Osteoblast (primary cell): ENCODE data around the gene CARD11. TPM values are rescaled to one million over a fixed set of nuclear protein-coding genes. Genes with fewer than 3 reads are reported as not detected.
A peak's percentile ranks its signal among the peaks of the same experiment; 100 is the strongest.

Experiments
- DNase-seq: peaks from one replicate; pipeline ENCODE4 v3.0.0; 2011; ENCODE audit warnings: low spot score, mixed read lengths; ENCODE audit not compliant: insufficient read length; ENCODE audit errors: missing footprints
- H2AFZ ChIP-seq: 2 replicates; pipeline ENCODE4 v1.6.0; 2011; ENCODE audit warnings: mild to moderate bottlenecking, low read length
- H3K27ac ChIP-seq: 2 replicates; pipeline ENCODE4 v1.5.1; 2011; ENCODE audit warnings: mild to moderate bottlenecking, low read depth, low read length, moderate library complexity
- H3K27me3 ChIP-seq: 2 replicates; pipeline ENCODE4 v1.6.0; 2012; ENCODE audit warnings: mild to moderate bottlenecking, control low read depth, inconsistent platforms, low read length, moderate library complexity; ENCODE audit not compliant: insufficient read depth
- H3K36me3 ChIP-seq: 2 replicates; pipeline ENCODE4 v1.5.1; 2011; ENCODE audit warnings: mild to moderate bottlenecking, low read length, control low read depth, moderate library complexity; ENCODE audit not compliant: insufficient read depth
- H3K4me1 ChIP-seq: 2 replicates; pipeline ENCODE4 v1.5.1; 2011; ENCODE audit warnings: mild to moderate bottlenecking, low read length, control low read depth, moderate library complexity; ENCODE audit not compliant: insufficient read depth
- H3K4me2 ChIP-seq: 2 replicates; pipeline ENCODE4 v1.6.0; 2011; ENCODE audit warnings: mild to moderate bottlenecking, low read length; ENCODE audit not compliant: insufficient read depth
- H3K4me3 ChIP-seq: fragments of 200-600 bp; sonication (generic); 3 replicates; pipeline ENCODE4 v1.5.1; 2012; ENCODE audit warnings: mild to moderate bottlenecking, low read length, inconsistent platforms; ENCODE audit not compliant: insufficient read depth
- H3K79me2 ChIP-seq: 2 replicates; pipeline ENCODE4 v1.6.0; 2012; ENCODE audit warnings: mild to moderate bottlenecking, low read length, control low read depth, inconsistent platforms; ENCODE audit not compliant: insufficient read depth
- H3K9me3 ChIP-seq: 2 replicates; pipeline ENCODE4 v1.5.1; 2011; ENCODE audit warnings: low read depth, low read length, control low read depth
- H4K20me1 ChIP-seq: 2 replicates; pipeline ENCODE4 v1.6.0; 2012; ENCODE audit warnings: mild to moderate bottlenecking, low read length, control low read depth; ENCODE audit not compliant: insufficient read depth
- total RNA-seq: library from RNA; depleted of rRNA; stranded (reverse); fragments of >200 nt; gene quantifications from 2 replicates; pipeline ENCODE4 v1.2.3, GENCODE V29; 2012
- TF ChIP-seq, protein P1 (sequence below): IDR thresholded peaks from 2 replicates; pipeline ENCODE4 v1.5.1; 2011; ENCODE audit warnings: mild to moderate bottlenecking, low read depth, low read length, moderate library complexity; ENCODE audit errors: extremely low read depth

The CARD11 gene
- total RNA-seq, 1 donor: not detected

DNA sequence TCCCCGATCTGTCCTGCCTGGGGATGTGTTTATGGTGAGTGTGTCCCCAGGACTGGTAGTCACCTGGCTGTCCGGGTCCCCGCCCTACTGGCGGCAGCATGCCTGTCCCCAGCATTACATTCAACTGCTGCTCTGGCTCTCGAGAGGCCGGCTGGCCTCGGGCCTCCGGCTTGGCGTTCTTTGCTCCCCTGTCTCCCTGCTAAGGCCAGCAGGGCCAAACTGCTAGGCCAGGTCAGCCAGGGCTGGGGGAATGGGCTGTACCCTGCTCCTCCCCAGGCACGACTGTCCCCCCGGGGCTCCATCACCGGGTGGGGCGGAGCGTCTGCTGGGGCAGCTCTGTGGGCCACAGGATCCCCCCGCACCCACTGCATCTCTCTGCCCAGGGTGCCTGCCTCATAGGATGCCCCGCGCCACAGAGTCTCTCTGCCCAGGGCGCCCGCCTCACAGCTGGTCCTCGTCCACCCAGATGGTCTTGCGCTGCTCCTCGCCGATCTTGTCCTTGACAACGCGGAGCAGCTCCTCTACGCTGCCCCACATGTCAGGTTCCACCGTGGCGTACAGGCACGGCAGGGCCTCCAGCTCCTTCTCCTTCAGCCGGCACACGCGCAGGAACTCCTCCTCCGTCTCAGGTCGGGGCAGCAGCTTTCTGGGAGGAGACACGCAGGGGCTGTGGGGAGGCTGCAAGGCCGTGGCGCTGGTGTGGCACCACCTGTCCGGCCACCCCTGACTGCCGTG lies 137.3 kb downstream of the CARD11 start:
- Histone ChIP-seq H4K20me1 (no peaks in the 10 kb centered on the region), H2AFZ (no peak overlapping the region), H3K4me3 (no peak overlapping the region), H3K27me3 (no peaks in the 10 kb centered on the region), H3K36me3 (no peaks in the 10 kb centered on the region), H3K4me2 (no peak overlapping the region), H3K27ac (no peak overlapping the region), H3K4me1 (no peaks in the 10 kb centered on the region), H3K79me2 (no peaks in the 10 kb centered on the region), H3K9me3 (no peaks in the 10 kb centered on the region)
- TF ChIP-seq, protein P1, sequence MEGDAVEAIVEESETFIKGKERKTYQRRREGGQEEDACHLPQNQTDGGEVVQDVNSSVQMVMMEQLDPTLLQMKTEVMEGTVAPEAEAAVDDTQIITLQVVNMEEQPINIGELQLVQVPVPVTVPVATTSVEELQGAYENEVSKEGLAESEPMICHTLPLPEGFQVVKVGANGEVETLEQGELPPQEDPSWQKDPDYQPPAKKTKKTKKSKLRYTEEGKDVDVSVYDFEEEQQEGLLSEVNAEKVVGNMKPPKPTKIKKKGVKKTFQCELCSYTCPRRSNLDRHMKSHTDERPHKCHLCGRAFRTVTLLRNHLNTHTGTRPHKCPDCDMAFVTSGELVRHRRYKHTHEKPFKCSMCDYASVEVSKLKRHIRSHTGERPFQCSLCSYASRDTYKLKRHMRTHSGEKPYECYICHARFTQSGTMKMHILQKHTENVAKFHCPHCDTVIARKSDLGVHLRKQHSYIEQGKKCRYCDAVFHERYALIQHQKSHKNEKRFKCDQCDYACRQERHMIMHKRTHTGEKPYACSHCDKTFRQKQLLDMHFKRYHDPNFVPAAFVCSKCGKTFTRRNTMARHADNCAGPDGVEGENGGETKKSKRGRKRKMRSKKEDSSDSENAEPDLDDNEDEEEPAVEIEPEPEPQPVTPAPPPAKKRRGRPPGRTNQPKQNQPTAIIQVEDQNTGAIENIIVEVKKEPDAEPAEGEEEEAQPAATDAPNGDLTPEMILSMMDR: no peak
- DNase-seq: peak; percentile 86

DNA sequence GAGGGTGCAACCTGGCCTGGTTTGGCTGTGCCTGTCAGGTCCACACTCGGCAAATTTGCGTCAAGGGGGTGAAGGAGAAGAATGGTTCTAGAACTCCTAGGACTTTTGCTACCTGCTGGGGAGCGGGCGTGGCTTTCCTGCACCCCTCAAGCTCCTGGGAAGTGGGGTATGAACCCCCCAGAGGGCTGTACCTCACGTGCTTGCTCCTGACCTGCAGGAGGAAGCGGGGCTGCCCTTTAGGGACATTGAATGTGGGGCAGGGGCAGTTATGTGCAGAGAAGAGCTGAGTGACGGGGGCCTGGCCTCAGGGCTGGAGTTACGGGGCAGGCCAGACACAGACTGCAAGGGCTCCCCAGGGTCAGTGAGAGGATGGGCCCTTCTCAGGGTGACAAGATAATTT lies 138.2 kb downstream of the CARD11 start:
- TF ChIP-seq, protein P1: no peak
- H3K4me2 ChIP-seq: no peak overlapping the region
- DNase-seq: no peak
- H4K20me1 ChIP-seq: no peaks in the 10 kb centered on the region
- H3K36me3 ChIP-seq: no peaks in the 10 kb centered on the region
- H2AFZ ChIP-seq: no peak overlapping the region
- H3K27me3 ChIP-seq: no peaks in the 10 kb centered on the region
- H3K4me3 ChIP-seq: no peak overlapping the region
- no peaks in the 10 kb centered on the region for H3K4me1 ChIP-seq
- H3K9me3 ChIP-seq: no peaks in the 10 kb centered on the region
- no peak overlapping the region for H3K27ac ChIP-seq
- no peaks in the 10 kb centered on the region for H3K79me2 ChIP-seq

DNA sequence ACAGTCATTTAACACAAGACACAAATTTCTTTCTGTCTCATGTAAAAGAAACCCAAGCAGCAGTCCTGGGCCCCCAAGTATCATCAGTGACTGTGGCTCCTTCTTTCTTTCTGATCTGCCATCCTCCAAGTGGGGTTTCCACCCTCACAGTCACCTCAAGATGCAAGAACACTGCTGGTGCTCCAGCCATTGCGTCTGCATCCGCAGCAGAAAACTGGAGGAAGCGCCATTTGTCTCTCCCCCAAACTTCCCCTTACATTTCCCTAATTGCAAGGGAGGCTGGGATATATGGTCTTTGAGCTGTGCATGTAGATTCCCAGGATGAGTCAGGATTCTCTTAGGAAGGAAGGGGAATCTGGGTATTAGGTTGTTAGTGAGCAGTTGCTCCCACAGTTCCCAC lies 138.6 kb downstream of the CARD11 start:
- peak; percentile 73 for DNase-seq
- Histone ChIP-seq H3K9me3 (no peaks in the 10 kb centered on the region), H4K20me1 (no peaks in the 10 kb centered on the region), H3K36me3 (no peaks in the 10 kb centered on the region), H3K27me3 (no peaks in the 10 kb centered on the region), H3K79me2 (no peaks in the 10 kb centered on the region), H3K4me3 (no peak overlapping the region), H3K4me1 (no peaks in the 10 kb centered on the region), H3K27ac (no peak overlapping the region), H2AFZ (no peak overlapping the region), H3K4me2 (no peak overlapping the region)
- TF ChIP-seq, protein P1: no peak

DNA sequence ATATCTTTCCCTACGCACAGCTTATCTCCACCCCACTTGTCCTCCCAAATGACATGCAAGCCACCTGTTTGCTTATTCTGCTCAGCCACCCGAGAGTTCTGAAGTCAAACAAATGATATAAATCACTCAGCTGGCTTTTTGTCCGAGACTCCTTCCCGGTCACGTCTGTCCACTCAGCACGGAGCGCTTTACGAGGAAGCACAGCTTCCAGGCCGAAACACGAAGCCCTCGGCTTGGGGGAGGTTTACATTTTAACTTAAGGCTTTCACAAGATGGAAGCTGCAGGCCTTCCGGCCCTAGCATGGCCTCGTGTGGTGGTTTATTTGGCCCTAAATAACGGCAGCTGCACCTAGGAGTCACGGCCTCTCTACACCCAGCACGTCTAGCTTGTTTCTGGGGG lies 139.5 kb downstream of the CARD11 start:
- Histone ChIP-seq H2AFZ (no peak overlapping the region), H3K27me3 (no peaks in the 10 kb centered on the region)
- TF ChIP-seq, protein P1: no peak

More for the DNA sequence above, 139.5 kb downstream of the CARD11 start:
- Histone ChIP-seq H3K4me3 (no peak overlapping the region), H3K79me2 (no peaks in the 10 kb centered on the region), H3K9me3 (no peaks in the 10 kb centered on the region), H3K27ac (no peak overlapping the region), H3K36me3 (no peaks in the 10 kb centered on the region), H4K20me1 (no peaks in the 10 kb centered on the region), H3K4me1 (no peaks in the 10 kb centered on the region), H3K4me2 (no peak overlapping the region)
- DNase-seq: peak; percentile 39
